GM21723 (cell line): ENCODE measurements around the gene PRKN.
"Not testable (repeated sequence)": the region's sequence is repeated elsewhere in the genome, so short reads cannot be mapped to it uniquely, and the experiment has no call there.

Experiments
- ATAC-seq: cut with Tn5 transposase; IDR thresholded peaks from one replicate; pipeline ENCODE4 v1.9.1; 2021; ENCODE audit warnings: mild to moderate bottlenecking, moderate library complexity; ENCODE audit not compliant: unreplicated experiment

PRKN gene

GRCh38 chr6:161309774-161310173 is 1417.8 kb downstream of the PRKN start:
- ATAC-seq: not testable (repeated sequence)

GRCh38 chr6:161308075-161308655 is 1419.4 kb downstream of the PRKN start:
- ATAC-seq: no peak

- no peak for ATAC-seq
These were observed 1421.7 kb downstream of the PRKN start for GRCh38 chr6:161305860-161306259.

- ATAC-seq: no peak
These were observed 1423.8 kb downstream of the PRKN start for GRCh38 chr6:161303628-161304340.

- no peak for ATAC-seq
These were observed 1424.6 kb downstream of the PRKN start for GRCh38 chr6:161302949-161303348.

GRCh38 chr6:161301338-161301737 is 1426.2 kb downstream of the PRKN start:
- no peak for ATAC-seq

GRCh38 chr6:161300823-161301222 is 1426.7 kb downstream of the PRKN start:
- ATAC-seq: no peak

GRCh38 chr6:161299726-161300125 is 1427.8 kb downstream of the PRKN start:
- no peak for ATAC-seq
